MCF 10A (cell line): ENCODE measurements around the gene CCDC9. TPM values are rescaled to one million over a fixed set of nuclear protein-coding genes. Genes with fewer than 3 reads are reported as not detected.

ENCODE experiments used
- BruUV-seq: library from RNA; stranded (reverse); fragments of 400-500 nt; replicated peaks from 2 replicates; lab custom pipeline; 2021; lab: Mats Ljungman, UMichigan
- CTCF ChIA-PET: fragments of 300-600 bp; sonication (Branson Sonifier 250); formaldehyde crosslinking; extraction: SDS; loops from one replicate; lab custom pipeline; 2021; ENCODE audit warnings: antibody characterized with exemption, inconsistent platforms; lab: Yijun Ruan, JAX
- POLR2A ChIA-PET: fragments of 300-600, 350-650 bp; sonication (Branson Sonifier 250); formaldehyde crosslinking; extraction: SDS; loops from one replicate; lab custom pipeline; 2020; ENCODE audit warnings: antibody characterized with exemption, inconsistent platforms; lab: Yijun Ruan, JAX
- DNase-seq: peaks from one replicate; pipeline ENCODE4 v3.0.0-alpha.2; 2018; ENCODE audit not compliant: unreplicated experiment
- H3K27ac Mint-ChIP-seq: one replicate; pipeline ENCODE4 v1.8.0; 2022; ENCODE audit warnings: mild to moderate bottlenecking, low read depth, mixed read lengths; ENCODE audit not compliant: unreplicated experiment
- H3K27me3 Mint-ChIP-seq: one replicate; pipeline ENCODE4 v1.8.0; 2022; ENCODE audit warnings: mixed read lengths; ENCODE audit not compliant: insufficient read depth, unreplicated experiment
- H3K36me3 Mint-ChIP-seq: one replicate; pipeline ENCODE4 v1.8.0; 2022; ENCODE audit warnings: mild to moderate bottlenecking, moderate library complexity, mixed read lengths; ENCODE audit not compliant: insufficient read depth, unreplicated experiment
- H3K4me1 Mint-ChIP-seq: one replicate; pipeline ENCODE4 v1.8.0; 2022; ENCODE audit warnings: mixed read lengths; ENCODE audit not compliant: insufficient read depth, unreplicated experiment
- H3K4me3 Mint-ChIP-seq: one replicate; pipeline ENCODE4 v1.8.0; 2022; ENCODE audit warnings: mild to moderate bottlenecking, moderate library complexity, mixed read lengths; ENCODE audit not compliant: unreplicated experiment
- H3K9me3 Mint-ChIP-seq: one replicate; pipeline ENCODE4 v1.8.0; 2022; ENCODE audit warnings: mixed read lengths; ENCODE audit not compliant: unreplicated experiment
- intact Hi-C: fragments of 100-400 bp; cut with micrococcal nuclease; formaldehyde crosslinking; loops from 2 replicates; pipeline ENCODE4 v1.14.1; 2022
- total RNA-seq: library from RNA; stranded (reverse); gene quantifications from 2 replicates; pipeline ENCODE4 v1.2.3, GENCODE V29; 2022
- TF ChIP-seq, protein P1 (sequence below): fragments of 200-600 bp; IDR thresholded peaks from one replicate; pipeline ENCODE4 v1.8.0; 2022; ENCODE audit warnings: antibody characterized with exemption, mild to moderate bottlenecking; ENCODE audit not compliant: unreplicated experiment

The CCDC9 gene
- total RNA-seq, 1 experiment from 2014 or later, result 39.0 TPM

DNA sequence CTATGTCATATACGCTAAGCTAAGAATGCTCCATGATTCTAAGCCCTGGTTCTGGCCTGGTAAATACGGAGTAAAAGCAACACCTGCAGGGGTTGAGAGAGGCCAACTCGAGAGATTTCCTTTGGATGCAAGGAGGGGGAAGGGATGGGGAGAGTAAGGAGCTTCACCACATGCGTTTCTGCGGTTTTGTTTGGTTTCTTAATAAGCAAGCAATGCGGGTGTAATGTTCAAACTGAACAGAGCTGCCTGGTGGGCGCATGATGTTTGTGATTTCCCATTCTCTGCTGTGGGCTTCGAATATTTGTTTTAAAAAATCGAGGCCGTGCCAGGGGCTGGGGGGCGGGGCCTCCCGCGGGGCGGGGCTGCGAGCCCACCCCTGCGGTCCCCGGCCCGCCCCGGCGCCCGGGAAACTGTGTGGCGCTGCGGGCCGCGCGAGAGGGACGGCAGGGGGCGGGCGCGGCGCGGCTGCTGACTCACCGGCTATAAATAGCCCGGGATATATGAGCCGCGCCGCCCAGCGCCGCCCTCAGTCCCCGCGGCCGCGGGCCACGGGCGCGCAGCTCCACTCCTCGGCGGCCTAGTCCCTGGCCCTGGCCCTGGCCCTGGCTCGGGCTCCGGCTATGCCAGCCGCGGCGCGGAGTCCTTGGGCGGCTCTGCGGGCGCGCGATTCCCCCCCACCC is 30.4 kb upstream of the CCDC9 start:
- Mint-ChIP-seq H3K9me3 (no peaks in the 10 kb centered on the region), H3K4me3 (peak overlapping the region; percentile 45), H3K36me3 (peaks cover 51% of the 10 kb centered on the region), H3K27ac (no peak overlapping the region), H3K4me1 (peaks cover 6% of the 10 kb centered on the region), H3K27me3 (no peaks in the 10 kb centered on the region)
- ChIA-PET POLR2A (interaction anchor here (0.6 to 7.8 kb wide), 21 partner anchors 10 to 626 kb away, joined by 3 to 56 read pairs (median 7); partner anchors contain the start of genes CCDC9, INAFM1, SAE1 and ZC3H4), CTCF (interaction anchor here (0.6 to 6.0 kb wide), 8 partner anchors 10 to 510 kb away, joined by 3 to 52 read pairs (median 4); no protein-coding TSS in a partner anchor)
- TF ChIP-seq, protein P1, sequence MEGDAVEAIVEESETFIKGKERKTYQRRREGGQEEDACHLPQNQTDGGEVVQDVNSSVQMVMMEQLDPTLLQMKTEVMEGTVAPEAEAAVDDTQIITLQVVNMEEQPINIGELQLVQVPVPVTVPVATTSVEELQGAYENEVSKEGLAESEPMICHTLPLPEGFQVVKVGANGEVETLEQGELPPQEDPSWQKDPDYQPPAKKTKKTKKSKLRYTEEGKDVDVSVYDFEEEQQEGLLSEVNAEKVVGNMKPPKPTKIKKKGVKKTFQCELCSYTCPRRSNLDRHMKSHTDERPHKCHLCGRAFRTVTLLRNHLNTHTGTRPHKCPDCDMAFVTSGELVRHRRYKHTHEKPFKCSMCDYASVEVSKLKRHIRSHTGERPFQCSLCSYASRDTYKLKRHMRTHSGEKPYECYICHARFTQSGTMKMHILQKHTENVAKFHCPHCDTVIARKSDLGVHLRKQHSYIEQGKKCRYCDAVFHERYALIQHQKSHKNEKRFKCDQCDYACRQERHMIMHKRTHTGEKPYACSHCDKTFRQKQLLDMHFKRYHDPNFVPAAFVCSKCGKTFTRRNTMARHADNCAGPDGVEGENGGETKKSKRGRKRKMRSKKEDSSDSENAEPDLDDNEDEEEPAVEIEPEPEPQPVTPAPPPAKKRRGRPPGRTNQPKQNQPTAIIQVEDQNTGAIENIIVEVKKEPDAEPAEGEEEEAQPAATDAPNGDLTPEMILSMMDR, result peak; percentile 26
- BruUV-seq, result no TSS peak
- intact Hi-C loops, result loop anchor here (1.0 kb wide), 1 partner anchor 16 kb away; no protein-coding TSS in a partner anchor
- DNase-seq, result peak; percentile 85

DNA sequence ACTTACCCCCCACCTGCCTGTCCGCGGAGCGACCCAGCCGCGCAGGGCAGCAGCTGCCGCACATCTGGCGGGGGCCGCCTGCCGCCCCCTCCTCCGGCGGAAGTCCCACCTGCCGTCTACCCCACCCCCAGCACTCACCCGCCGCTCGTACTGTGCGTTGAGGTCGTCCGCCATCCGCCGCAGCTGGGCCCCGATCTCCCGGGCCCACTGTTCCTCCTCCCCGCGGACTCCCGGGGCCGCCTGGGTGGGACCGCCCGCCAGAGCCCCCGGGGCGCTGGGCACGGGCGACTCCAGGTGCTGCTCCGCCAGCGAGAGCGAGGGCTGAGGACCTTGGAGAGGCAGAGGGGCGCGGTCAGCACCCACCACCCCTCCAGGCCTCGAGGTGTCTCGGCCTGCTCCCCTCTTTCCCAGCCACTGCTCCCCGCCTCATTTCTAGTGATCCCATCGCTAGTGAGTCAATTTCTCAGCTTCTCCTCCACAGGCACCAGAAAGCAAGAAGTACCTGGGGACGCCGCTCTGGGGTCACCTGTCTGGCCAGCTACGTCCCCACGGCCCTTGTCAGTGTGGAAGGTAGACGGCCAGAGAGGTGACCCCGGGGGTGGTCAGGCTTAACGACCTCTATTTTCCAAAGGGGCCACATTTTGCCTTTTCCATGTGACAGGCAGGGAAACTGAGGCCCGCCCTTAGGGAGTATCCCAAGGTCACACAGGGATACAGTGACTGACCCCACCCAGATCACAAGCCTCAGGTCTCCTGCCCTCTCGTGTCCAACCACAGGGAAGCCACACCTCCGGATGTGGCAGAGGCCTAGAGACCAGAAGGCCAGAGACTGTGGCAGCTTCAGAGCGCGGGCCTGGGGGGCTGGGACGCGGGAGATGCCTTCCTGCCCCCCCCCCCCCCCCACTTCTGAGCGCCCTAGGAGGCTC is 29.6 kb upstream of the CCDC9 start:
- Mint-ChIP-seq H3K27me3 (no peaks in the 10 kb centered on the region), H3K4me1 (peaks cover 9% of the 10 kb centered on the region), H3K36me3 (peaks cover 42% of the 10 kb centered on the region), H3K4me3 (no peak overlapping the region), H3K9me3 (no peaks in the 10 kb centered on the region), H3K27ac (peak overlapping the region; percentile 35)
- ChIA-PET CTCF (interaction anchor here (0.6 to 6.0 kb wide), 5 partner anchors 13 to 32 kb away, joined by 3 to 52 read pairs (median 4); no protein-coding TSS in a partner anchor), POLR2A (interaction anchor here (0.6 to 7.8 kb wide), 19 partner anchors 10 to 627 kb away, joined by 3 to 56 read pairs (median 7); partner anchors contain the start of genes CCDC9, INAFM1, SAE1 and ZC3H4)
- peak; percentile 86 for DNase-seq
- TF ChIP-seq, protein P1, result no peak
- intact Hi-C loops, result loop anchor here (1.0 kb wide), 1 partner anchor 16 kb away; no protein-coding TSS in a partner anchor
- BruUV-seq, result TSS peak; percentile 72

DNA sequence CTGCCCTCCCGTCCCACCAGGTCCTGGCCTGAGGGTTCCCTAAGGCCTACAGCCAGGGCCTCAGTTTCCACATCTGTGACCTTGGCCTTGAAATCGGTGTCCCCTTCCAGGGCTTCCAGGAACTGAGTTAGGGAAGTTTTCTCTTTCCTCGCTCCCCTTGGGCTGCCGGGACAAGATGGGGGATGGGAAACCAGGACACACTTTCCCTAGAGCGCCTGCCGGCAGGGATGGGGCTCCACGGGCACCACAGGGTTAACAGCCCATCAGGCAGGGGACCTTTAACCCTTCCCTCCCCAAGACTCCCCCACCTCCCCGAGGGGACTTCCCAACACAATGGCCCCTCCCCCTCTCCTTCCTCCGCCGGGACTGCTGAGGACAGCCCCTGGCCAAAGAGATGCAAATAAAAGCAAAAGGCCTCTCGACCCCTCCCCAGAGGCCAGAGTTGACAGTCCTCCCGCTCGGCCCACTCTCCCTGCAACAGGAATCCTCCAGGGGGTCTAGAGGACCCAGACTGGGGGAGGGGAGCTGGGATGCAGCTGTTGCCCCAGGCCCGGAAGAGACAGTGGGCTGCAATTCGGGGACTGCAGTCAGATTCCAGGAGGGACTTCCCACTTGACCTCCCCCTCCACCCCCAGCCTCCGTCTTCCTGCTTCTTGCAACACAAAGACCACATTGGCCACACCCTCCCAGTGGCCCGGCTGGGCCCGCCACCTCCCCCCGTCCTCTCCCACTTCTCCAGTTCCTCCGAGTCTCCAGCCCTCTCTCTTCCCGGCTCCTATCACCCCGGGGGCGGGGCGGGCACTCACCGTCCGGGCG is 28.8 kb upstream of the CCDC9 start:
- ChIA-PET CTCF (interaction anchor here (0.6 to 6.0 kb wide), 3 partner anchors 14 to 19 kb away, joined by 4 to 52 read pairs (median 5); no protein-coding TSS in a partner anchor), POLR2A (interaction anchor here (0.6 to 7.8 kb wide), 9 partner anchors 16 to 378 kb away, joined by 3 to 56 read pairs (median 8); partner anchors contain the start of genes CCDC9 and ZC3H4)
- H3K27me3 Mint-ChIP-seq, result no peaks in the 10 kb centered on the region
- intact Hi-C loops, result no loop called here
- H3K27ac Mint-ChIP-seq, result peak overlapping the region; percentile 35
- H3K4me3 Mint-ChIP-seq, result no peak overlapping the region
- DNase-seq, result peak; percentile 96
- peaks cover 34% of the 10 kb centered on the region for H3K36me3 Mint-ChIP-seq
- BruUV-seq, result no TSS peak
- TF ChIP-seq, protein P1, result no peak
- peaks cover 13% of the 10 kb centered on the region for H3K4me1 Mint-ChIP-seq
- H3K9me3 Mint-ChIP-seq, result no peaks in the 10 kb centered on the region
